ENCODE measurements around the gene ITGB3BP. TPM values are rescaled to one million over a fixed set of nuclear protein-coding genes. Genes with fewer than 3 reads are reported as not detected.

The ITGB3BP gene
- total RNA-seq, 2 donors from 2014 or later = 6.7 TPM; not detected in 1

DNA sequence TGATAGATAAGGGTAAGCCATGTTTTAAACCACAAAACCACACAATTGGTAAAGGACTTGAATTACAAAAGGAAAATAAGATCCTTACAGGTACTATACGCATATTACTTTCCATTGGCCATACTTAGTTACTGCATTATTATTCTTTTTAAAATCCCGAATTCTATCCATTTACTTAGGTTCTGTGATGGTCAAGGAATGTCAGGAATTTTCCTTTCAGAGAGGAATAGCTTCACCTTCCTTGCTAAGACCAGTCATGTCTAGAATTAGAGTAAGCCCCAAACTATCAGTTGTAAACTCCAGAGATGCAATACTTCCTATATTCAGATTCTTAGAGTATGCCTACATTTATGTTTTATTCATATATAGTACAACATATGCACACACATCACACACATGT, 14.0 kb upstream of the ITGB3BP start:
- intact Hi-C loops (cut with DNase I) = no loop called here
- Histone ChIP-seq H3K36me3 (replicated peaks in 1 of 2; ENCODE audit: insufficient read depth in 1 of 2, low read depth in 2 of 2) (peaks cover 0 to 5% of the 10 kb centered on the region in 2 donors), H3K9me3 (no peaks in the 10 kb centered on the region), H3K4me1 (peaks cover 4% of the 10 kb centered on the region), H3K4me3 (no peak overlapping the region), H3K27ac (no peak overlapping the region), H3K27me3 (no peaks in the 10 kb centered on the region)
- 84 to 86% methylated on average over 2 of the region's 2 CpGs for WGBS, 2 donors
- no peak for TF ChIP-seq POLR2A (IDR thresholded peaks at IDR 0.05)
- no peak for DNase-seq
- no peak for ATAC-seq

DNA sequence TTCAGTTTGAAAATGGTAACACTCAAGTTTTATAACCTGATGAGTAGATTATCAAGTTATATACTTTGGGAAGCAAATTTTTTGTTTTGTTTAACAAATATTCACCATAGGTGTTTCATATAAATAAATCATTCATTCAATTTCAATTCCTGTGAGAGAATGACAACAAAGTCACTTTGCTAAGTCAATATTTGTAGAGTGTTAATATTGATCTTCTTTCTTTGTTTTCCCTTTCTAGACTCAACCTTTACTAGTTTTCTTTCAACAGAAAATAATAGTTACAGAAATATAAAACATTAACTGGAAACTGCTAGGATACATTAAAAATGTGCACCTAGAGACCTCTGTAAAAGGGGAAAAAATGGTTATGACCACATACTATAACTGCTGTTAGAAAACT, 11.4 kb upstream of the ITGB3BP start:
- no peak overlapping the region for H3K4me3 ChIP-seq
- DNase-seq = no peak
- H3K4me1 ChIP-seq = peaks cover 4% of the 10 kb centered on the region
- intact Hi-C loops (cut with DNase I) = no loop called here
- H3K27ac ChIP-seq = no peak overlapping the region
- H3K9me3 ChIP-seq = no peaks in the 10 kb centered on the region
- no peak for ATAC-seq
- TF ChIP-seq, protein P1, sequence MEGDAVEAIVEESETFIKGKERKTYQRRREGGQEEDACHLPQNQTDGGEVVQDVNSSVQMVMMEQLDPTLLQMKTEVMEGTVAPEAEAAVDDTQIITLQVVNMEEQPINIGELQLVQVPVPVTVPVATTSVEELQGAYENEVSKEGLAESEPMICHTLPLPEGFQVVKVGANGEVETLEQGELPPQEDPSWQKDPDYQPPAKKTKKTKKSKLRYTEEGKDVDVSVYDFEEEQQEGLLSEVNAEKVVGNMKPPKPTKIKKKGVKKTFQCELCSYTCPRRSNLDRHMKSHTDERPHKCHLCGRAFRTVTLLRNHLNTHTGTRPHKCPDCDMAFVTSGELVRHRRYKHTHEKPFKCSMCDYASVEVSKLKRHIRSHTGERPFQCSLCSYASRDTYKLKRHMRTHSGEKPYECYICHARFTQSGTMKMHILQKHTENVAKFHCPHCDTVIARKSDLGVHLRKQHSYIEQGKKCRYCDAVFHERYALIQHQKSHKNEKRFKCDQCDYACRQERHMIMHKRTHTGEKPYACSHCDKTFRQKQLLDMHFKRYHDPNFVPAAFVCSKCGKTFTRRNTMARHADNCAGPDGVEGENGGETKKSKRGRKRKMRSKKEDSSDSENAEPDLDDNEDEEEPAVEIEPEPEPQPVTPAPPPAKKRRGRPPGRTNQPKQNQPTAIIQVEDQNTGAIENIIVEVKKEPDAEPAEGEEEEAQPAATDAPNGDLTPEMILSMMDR (IDR thresholded peaks at IDR 0.05) = no peak
- TF ChIP-seq POLR2A (IDR thresholded peaks at IDR 0.05) = no peak
- H3K36me3 ChIP-seq (replicated peaks in 1 of 2; ENCODE audit: insufficient read depth in 1 of 2, low read depth in 2 of 2) = peaks cover 0 to 5% of the 10 kb centered on the region in 2 donors
- H3K27me3 ChIP-seq = no peaks in the 10 kb centered on the region

DNA sequence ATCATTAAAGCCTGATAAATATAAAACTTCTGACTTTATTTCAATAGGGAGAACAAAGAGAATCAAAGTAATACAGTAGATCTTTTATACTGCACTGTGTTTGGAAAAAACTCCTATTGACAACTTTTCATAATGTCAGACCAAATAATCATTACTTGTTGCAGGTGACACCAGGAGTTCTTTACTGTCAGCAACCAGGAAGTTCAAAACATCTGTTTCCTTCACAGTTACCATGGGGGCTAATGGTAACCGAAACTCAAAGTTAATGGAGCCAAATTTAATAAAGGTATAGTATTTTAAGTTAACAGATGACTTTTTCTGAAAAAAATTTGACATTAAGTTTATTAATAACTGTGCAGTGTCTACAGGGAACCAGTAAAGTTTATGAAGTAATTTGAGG, 10.9 kb upstream of the ITGB3BP start:
- Histone ChIP-seq H3K9me3 (no peaks in the 10 kb centered on the region), H3K4me3 (no peak overlapping the region), H3K4me1 (peaks cover 4% of the 10 kb centered on the region), H3K27ac (no peak overlapping the region), H3K27me3 (no peaks in the 10 kb centered on the region), H3K36me3 (replicated peaks in 1 of 2; ENCODE audit: insufficient read depth in 1 of 2, low read depth in 2 of 2) (peaks cover 0 to 5% of the 10 kb centered on the region in 2 donors)
- ATAC-seq (no peak), DNase-seq (no peak)
- no peak for TF ChIP-seq POLR2A (IDR thresholded peaks at IDR 0.05)
- TF ChIP-seq, protein P1 (IDR thresholded peaks at IDR 0.05) = no peak
- WGBS, 2 donors = 67 to 90% methylated on average over 1 of the region's 1 CpG
- intact Hi-C loops (cut with DNase I) = no loop called here

DNA sequence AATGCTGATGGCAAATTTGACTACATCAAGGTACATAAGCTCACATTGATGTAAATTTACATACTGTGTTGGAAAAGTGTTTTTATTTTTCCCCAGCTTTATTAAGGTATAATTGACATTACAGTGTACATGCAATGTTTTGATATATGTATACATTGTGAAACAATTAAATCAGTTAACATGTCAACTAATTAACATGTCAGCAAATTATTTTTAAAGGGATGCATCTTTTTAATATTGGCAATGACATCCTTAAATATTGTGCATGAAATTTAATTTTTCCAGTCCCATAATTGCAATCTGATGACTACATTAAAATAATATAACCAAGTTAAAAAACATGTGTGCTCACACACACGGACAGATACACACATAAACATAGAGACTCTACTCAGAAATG, 9.7 kb upstream of the ITGB3BP start:
- intact Hi-C loops (cut with DNase I) = no loop called here
- no peaks in the 10 kb centered on the region for H3K27me3 ChIP-seq
- 61 to 81% methylated on average over 1 of the region's 1 CpG for WGBS, 2 donors
- DNase-seq (no peak), ATAC-seq (no peak)
- TF ChIP-seq POLR2A (IDR thresholded peaks at IDR 0.05) = no peak
- TF ChIP-seq, protein P1 (IDR thresholded peaks at IDR 0.05) = no peak
- H3K4me3 ChIP-seq = no peak overlapping the region
- H3K4me1 ChIP-seq = peaks cover 4% of the 10 kb centered on the region
- H3K27ac ChIP-seq = no peak overlapping the region
- peaks cover 0 to 5% of the 10 kb centered on the region in 2 donors for H3K36me3 ChIP-seq (replicated peaks in 1 of 2; ENCODE audit: insufficient read depth in 1 of 2, low read depth in 2 of 2)
- H3K9me3 ChIP-seq = no peaks in the 10 kb centered on the region

DNA sequence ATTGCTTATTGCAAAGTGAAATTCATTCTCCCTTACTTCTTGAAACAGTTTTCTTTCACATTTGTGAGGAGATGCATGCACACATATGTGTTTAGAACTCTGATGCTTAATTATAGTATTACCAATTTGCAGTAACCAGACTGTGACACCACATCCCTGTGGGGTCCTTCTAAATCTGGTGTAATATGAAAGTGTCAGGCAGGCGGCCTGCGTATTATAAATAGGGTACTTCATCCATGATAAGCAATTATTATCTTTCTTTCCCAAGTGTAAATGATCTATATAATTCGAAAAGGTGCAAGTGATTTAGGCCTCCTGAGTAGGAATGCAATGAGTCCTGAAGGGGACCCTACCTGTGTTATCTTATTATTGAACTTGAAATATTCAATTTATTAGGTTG, 1.2 kb upstream of the ITGB3BP start:
- 28 to 33% methylated on average over 3 of the region's 3 CpGs for WGBS, 2 donors
- H3K27ac ChIP-seq = peak overlapping the region in 1 of 4 donors; percentile 94

More for the DNA sequence above, 1.2 kb upstream of the ITGB3BP start:
- no peaks in the 10 kb centered on the region for H3K9me3 ChIP-seq
- no peak for ATAC-seq
- intact Hi-C loops (cut with DNase I) = no loop called here
- H3K4me3 ChIP-seq = no peak overlapping the region
- no peaks in the 10 kb centered on the region for H3K36me3 ChIP-seq (replicated peaks in 1 of 2; ENCODE audit: insufficient read depth in 1 of 2, low read depth in 2 of 2)
- H3K4me1 ChIP-seq = peaks cover 19% of the 10 kb centered on the region
- TF ChIP-seq, protein P1 (IDR thresholded peaks at IDR 0.05) = no peak
- TF ChIP-seq POLR2A (IDR thresholded peaks at IDR 0.05) = no peak
- no peaks in the 10 kb centered on the region for H3K27me3 ChIP-seq
- DNase-seq = no peak

Data from body of pancreas (tissue), 4 donors.